GM18907 (cell line): Measurements from ENCODE around the gene WWTR1.

Source experiments
- ATAC-seq: cut with Tn5 transposase; IDR thresholded peaks from one replicate; pipeline ENCODE4 v1.9.1; 2021; ENCODE audit warnings: mild to moderate bottlenecking, moderate library complexity; ENCODE audit not compliant: unreplicated experiment

WWTR1 gene

DNA sequence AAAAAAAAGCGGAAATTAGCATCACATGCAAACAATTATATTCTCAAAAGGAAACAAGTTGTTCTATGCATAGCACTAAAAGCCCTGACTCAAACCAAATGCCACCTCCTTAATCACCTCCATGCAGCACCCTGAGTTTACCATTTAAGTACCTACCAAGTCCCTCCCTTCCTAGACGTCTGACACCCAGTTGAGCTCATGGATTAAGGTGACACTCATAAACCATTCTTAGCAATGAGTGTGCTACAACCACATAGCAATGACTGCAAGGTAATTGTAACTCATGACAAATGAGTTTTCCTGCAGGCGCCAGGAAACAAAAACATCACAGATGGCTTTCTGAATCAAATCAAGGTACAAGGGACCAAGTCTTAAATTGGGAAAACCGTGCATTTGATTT is 32.0 kb downstream of the WWTR1 start:
- ATAC-seq = no peak

DNA sequence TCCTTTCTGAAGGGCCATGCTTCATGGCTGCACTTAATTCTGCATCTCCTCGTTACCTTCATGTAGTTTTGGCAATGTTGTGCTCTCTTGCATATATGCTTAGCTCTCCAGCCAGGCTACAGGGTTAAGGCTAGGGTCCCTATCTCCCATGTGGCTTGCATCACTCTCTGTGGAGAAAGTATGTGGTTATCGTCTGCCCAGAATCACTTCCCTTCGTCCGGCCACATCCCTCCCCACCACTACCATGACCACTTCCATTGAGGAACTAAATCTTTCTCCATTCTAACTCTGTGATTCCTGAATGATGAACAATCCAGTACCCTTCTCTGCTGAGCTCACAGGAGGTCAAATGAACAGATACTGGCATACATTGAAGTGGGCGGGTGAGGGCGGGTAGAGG is 34.0 kb downstream of the WWTR1 start:
- ATAC-seq = no peak

DNA sequence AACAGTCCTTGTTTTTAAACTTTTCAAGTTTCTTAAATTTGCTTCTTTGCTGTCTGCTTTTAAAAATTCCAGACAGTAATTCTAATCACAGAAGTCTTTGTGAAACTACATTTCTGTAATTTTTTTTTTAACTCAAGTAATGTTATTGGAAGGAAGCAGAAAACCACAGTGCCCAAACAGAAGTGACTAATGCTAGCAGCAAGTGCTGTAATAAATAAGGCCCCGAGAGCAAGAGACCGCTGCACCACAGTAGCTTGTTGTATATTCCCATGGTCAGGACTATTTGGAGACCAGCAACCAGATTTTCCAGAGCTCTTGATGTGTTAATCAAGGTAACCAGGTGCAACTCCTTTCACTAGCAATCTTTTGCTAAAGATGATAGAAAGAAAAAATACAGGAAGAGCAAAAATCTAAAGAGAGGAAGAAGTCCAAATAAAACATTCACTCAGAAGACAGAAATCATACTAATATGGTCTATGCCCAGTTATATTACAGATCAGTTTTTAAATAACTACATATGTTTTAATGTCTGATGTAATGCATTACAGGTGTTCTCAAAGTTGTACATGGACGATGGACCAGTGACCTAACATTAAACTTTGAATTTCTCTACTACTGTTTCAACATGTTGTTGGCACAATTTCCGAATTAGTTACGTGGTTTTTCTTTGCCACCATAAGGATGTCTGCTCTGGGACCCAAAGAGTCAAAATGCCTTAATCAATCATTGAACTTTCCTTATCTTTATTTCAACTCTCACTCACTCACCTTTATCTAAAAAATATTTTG is 36.4 kb downstream of the WWTR1 start:
- peak; percentile 72 for ATAC-seq

DNA sequence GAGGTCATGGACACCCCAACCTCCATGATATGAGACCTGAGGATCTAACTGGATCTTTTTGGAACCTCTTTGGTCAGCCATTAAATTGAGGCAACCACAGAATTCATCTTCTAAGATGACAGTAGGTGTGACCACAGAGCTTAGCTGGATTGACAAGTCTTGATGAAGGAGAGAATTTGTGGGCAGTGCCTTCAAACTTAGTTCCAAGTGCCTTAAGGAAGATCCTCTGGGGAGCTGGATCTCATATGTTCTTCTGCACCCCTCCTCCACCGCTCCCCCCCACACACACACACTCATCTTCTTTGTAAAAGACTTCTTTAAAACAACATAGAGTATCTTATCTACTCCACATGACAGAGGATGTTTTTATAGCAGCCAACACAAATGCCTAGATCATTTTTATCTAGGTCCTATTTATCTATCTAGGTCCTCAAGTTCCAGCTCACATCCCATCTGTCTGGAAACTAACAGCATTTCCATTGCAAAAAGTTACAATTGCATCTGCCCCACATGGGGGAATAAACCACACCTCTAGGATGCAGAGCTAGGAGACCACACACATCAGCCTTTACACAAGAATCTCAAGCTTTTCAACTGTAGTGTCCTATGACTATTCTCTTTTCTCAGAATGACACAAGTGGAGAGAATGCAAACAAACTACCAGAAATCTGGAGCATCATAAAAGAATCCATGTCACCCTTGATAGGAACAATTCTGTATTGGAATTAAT is 37.4 kb downstream of the WWTR1 start:
- peak; percentile 62 for ATAC-seq

DNA sequence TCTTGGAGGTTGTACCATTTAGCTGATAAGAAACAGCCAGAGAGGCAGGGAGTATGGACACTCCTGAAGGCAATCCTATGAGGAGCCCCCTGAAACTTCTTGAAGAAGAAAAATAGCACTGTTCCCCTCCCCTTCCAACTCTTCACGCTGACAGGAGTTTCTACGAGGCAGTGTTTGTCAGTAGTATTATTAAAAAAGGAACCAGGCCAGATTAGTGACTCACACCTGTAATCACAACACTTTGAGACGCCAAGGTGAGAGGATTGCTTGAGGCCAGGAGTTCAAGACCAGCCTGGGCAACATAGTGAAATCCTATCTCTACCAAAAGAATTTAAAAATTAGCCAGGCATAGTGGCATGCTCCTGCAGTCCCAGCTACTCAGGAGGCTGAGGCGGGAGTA is 38.7 kb downstream of the WWTR1 start:
- ATAC-seq = no peak

DNA sequence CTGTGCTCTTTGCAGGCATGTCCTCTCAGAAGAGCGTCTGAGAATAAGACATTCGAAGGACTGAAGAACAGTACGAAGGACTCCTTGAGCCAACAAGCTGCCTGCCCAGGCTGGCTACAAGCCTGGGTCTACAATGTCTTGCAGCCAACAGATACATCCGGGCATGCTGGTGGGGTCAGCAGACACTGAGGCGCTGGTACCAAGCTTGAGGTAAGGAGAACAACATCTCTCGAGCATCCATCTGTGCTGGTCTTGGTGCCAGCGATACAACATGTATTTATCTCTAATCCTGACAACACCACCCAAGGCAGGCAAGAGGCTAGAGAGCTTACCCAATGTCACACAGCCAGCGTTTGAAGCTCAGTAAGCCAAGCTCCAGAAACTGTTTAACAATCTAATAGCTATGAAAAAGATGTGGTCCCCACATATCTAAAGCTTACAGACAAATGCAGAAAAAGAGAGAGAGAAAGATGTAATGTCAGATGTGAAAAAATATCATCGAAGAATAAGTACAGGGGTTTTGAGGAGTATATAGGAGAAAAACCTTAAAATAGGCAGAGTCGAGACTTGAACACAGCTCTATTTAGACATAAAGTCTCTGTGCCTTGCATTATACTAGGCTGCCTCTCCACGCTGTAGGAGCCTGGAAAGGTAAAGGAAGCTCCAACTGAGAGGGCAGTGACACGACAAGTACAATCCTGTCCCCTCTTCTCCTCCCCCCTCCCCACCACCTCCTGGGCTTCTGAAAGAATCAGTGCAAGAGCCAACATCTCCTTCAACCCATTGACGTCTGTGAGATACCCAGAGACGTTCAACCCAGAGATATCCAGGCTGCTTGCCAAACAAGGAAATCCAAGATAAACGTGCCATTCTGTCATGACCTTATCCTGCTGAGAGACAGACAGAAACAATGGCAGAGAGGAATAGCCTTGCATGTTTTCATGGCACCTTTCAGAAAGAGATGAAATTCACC is 39.4 kb downstream of the WWTR1 start:
- ATAC-seq = no peak

DNA sequence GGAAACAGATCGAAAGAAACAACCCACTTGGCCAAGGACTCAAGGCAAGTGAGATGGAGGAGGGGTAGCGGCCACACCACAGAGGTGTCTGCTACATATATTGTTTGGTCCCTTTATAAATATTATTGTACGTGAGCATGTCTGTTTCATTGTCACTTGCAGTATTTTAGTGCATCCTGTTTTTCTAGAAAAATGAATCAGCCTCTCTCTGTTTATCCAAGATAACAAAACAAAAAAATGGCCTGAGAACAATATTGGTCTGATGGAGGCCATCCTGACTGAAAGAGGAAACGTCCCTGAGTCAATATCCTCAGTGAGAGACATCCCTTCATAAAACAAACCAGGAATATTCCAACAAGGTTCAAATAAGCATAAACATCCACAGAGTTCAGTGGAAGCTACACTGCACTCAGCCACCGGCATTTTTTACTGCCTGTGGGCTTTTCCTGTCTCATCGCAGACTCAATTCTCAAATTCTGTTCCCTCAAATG is 42.0 kb downstream of the WWTR1 start:
- no peak for ATAC-seq

DNA sequence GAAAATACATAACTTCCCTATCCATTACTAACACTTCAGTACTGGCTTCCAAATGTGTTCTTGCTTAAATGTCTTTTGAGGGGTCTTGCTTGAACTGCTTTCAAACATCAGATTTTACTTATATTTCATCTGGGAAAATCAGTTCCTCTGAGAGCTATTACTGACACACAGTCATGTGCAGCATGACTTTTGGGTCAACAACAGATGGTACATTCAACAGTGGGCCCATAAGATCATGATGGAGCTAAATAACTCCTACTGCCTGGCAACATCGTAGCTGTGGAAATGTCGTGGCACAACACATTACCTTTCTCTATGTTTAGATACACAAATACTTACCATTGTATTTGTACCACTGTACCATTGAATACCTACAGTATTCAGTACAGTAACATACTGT is 43.8 kb downstream of the WWTR1 start:
- ATAC-seq = no peak

DNA sequence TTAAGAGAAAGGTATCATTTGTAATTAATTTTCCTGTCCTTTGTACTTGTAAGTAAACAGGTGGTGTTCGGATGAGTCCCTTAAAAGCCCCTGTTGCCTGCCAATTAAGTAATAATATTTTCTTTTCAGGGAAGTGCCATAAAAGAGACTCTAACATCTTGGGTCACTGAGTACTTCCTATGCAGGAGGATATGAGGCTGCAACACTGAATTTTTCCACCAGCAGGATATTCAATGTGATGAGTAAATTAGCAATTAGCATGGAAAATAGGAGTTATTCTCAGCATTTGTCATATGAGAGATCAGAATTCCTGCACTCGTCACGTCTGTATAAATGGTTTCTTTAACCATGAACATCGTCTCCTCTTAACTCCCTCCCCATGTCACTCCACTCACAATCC is 45.4 kb downstream of the WWTR1 start:
- ATAC-seq = no peak

DNA sequence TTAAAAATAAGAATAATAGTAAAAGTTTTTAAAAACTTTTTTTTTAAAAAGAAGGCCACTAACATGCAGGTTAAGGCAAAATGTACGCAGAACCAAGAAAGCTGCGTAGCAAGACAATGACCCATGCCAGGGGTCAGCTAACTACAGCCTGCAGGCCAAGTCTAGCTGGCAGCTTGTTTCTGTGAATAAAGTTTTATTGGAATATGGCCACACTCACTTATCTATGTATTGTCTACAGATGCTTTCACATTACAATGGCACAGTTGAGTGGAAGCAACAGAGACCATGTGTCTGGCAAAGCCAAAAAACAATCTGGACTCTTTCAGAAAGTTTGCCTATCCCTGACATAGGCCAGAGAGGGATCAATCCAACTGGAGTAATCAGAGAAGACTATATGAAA is 46.7 kb downstream of the WWTR1 start:
- no peak for ATAC-seq

DNA sequence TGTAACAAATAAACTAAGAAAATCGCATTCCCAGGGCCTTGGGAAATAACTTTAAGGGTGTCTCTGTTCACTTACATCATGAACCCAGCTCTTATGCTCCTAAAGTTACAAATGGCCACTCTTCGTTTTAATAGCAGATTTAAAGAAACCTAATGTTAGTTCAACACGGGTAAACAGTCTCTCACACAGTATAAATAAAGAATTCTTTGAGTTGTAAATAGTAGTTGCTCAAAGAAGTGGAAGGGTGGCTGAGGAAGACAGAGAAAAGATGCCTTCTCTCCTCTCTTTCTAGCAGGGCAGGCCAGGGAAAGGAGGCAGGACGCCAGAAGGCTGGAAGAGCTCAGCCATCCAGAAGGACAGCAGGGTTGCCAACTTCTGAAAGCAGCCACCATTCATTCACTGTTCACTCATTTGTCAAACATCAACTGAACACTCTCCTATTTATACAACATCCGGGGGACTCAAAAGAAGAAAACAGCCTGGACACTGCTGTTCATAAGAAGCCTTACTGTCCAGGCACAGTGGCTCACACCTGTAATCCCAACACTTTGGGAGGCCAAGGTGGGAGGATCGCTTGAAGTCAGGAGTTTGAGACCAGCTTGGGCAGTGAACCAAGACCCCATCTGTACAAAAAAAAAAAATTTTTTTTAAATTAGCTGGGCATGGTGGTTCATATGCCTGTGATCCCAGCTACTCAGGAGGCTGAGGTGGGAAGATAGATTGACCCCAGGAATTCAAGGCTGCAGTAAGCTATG is 47.3 kb downstream of the WWTR1 start:
- no peak for ATAC-seq

DNA sequence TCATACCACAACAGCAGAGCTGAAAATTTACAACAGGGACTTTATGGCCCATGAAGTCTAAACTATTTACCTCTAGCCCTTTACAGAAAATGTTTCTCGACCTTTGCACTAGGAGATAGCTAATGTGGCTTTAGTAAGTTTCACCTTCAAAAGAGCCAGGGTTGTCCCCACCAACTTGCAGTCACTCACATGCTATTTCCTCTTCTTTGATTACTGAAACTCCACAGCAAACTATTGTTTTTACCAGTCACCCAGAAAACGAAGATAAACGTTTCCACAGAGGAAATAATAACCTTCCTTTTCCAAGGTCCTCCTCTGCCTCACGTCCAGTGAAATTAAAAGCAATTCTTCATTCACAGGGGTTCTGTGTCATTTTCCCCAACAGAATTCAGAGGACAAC is 48.2 kb downstream of the WWTR1 start:
- ATAC-seq = peak; percentile 91

DNA sequence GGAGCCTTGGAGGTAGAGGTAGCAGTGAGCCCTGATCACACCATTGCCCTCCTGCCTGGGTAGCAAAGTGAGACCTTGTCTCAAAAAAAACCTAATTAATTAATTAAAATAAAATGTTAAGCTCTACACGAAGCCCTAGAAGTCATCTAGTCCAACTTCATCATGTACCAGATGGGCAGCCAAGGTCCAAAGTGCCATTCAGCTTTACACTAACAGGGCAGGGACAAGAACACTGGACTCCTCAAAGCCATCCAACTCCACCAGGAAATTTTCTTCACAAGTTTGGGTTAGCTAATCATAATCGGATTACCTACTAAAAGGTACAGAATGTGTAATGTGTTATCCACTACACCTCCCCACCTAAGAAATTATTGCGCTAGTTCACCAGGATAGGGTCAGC is 48.8 kb downstream of the WWTR1 start:
- no peak for ATAC-seq

DNA sequence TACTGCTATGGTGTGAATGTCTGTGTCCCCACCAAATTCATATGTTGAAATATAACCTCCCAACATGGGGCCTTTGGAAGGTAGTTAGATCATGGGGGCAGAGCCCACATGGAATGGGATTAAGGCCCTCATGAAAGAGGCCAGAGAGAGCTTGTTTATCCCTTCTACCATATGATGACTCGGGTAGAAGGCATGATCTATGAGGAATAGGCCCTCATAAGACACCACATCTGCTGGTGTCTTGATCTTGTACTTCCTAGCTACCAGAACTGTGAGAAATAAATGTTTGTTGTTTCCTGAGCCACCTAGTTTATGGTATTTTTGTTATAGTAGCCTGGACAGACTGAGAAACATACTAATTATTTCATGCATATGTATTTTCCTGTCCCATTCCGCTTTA is 51.9 kb downstream of the WWTR1 start:
- ATAC-seq = no peak

DNA sequence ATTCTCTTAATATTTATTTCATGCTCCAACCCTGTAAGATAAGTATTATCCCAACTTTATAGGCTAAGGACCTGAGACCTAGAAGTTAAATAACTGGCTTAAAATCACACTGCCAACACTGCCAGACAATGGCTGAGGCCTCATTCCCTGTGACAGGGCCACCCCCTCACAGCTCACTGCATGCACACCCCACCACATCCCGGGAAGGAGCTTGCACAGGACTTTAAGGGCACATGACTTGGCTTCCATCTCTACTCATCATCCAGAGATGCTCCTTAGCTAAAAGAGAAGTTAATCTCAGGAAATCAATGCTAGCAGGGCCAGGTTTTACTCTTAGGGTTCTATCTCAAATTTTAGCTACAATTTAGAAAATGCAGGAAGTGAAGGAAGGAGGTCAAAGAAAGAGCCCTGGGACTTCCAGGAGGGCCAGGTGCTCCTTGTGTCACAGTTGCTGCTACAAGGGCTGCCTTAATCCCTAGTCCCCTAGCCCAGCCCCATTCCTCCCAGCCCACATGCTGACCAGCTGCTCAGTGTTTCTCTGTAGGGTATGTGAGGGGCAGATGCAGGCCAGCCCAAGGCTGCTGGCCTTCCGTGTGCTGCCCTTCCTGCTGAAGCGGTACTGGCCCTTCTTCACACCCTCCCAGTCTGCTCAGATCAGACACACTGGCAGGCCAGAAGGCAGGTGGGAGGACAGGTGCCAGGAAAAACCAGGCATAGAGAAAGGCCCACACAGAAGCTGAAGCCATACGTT is 53.5 kb downstream of the WWTR1 start:
- ATAC-seq = no peak

DNA sequence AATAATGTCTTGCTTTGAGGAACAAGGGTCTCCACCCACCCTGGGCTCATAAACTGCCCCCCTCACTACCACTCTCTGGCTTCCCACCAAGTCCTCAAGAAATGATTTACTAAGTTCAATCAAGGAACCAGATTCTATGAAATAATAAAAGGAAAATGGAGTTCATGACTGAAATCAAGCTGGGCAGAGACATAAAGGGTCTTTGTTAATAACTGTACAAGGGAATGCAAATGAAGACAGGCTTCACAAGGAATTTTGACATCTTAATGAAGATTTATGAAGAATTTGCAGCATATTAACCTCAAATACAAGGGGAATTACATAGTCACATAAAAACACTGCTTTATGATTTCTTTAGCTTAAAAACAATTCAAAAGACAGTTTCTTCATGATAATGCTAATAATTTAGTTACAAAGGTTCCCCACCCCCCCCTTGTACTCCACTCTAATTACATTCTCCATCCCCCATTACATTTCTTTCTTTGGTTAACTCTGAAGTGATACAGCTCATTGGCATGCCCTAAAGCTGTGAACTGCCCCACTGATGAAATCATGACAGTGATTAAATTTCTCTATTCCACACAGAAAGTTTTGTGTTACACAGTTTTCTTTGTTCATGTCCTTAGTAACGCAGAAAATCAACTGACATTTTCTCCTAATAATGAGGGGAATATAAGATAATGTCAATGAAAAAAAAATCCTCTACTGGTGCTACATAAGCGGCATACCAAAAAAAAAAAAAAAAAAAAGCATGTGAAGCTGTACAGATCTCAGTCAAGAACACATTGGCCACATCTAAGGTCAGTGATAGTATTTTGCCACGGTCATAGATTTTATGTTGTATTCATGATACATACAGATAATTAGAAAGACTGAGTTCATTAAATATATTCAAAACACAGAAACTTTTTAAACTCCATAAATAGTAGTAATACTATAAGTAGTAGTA is 54.4 kb downstream of the WWTR1 start:
- no peak for ATAC-seq

DNA sequence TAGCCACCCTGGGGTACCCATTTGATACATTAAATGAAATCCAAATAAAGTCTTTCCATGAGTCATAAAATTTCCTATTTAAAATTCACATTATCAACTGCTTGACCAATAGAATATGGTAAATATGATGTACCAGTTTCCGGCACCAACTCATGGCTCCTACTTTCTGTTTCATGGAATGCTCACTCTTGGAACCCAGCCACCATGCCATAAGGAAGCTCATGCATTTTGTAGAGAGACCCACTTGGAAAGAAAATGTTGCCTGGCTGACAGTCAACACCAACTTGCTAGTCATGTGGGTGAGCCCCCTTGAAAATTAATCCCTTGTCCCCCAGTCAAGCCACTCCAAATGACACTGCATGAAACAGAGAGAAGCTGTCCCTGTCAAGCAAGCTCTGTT is 57.2 kb downstream of the WWTR1 start:
- ATAC-seq = no peak

DNA sequence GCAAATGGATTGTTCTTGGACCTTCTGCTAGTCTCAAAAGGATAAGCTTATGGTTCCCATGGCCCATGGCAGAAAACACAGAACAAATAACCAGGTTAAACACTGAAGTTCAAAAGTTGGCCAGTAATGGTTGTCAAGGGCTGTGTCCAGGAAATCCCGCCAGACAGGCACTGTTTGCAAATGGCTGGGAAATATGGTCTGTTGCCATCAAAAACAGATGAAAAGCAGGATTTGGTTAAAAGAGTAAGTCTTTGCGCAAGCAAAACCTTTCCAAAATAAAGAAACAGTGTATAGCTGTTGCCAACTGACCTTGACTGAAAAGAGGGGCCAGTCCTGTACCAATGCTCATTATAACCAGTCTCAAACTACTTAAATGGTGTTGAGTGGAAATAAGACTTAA is 58.6 kb downstream of the WWTR1 start:
- no peak for ATAC-seq
